Panc1 (cell line): Measurements from ENCODE around the gene CFAP53. TPM values are rescaled to one million over a fixed set of nuclear protein-coding genes. Genes with fewer than 3 reads are reported as not detected.
A peak's percentile ranks its signal among the peaks of the same experiment; 100 is the strongest.

Experiments used
- ATAC-seq: fragments of 200-7000 bp; cut with Tn5 transposase; 2 replicates; pipeline ENCODE4 v1.9.1; 2020; ENCODE audit warnings: mild to moderate bottlenecking, moderate library complexity
- BruUV-seq: library from RNA; stranded (reverse); fragments of 400-500 nt; replicated peaks from 2 replicates; lab custom pipeline; 2021; lab: Mats Ljungman, UMichigan
- CTCF ChIA-PET: fragments of 300-600 bp; sonication (Branson Sonifier 250); formaldehyde crosslinking; loops from one replicate; lab custom pipeline; 2022; ENCODE audit warnings: antibody characterized with exemption; lab: Charles Lee
- POLR2A ChIA-PET: fragments of 300-600 bp; sonication (Branson Sonifier 250); formaldehyde crosslinking; loops from one replicate; lab custom pipeline; 2022; ENCODE audit warnings: antibody characterized with exemption; lab: Charles Lee
- DNase-seq: peaks from one replicate; pipeline ENCODE4 v3.0.0-alpha.2; 2010; ENCODE audit warnings: low read depth, low spot score
- H3K27ac ChIP-seq: 2 replicates; pipeline ENCODE4 v1.5.1; 2011; ENCODE audit warnings: mild to moderate bottlenecking, low read length, inconsistent platforms
- H3K27me3 ChIP-seq: fragments of 200-500 bp; sonication (Bioruptor generic); 2 replicates; pipeline ENCODE4 v1.6.0; 2014; ENCODE audit warnings: low read length, inconsistent platforms; ENCODE audit not compliant: control insufficient read depth, insufficient read depth
- H3K36me3 ChIP-seq: fragments of 200-500 bp; sonication (Bioruptor generic); 2 replicates; pipeline ENCODE4 v1.5.1; 2014; ENCODE audit warnings: inconsistent platforms, mild to moderate bottlenecking, low read length, moderate library complexity; ENCODE audit not compliant: control insufficient read depth, insufficient read depth
- H3K4me1 ChIP-seq: 2 replicates; pipeline ENCODE4 v1.5.1; 2011; ENCODE audit warnings: inconsistent platforms, mild to moderate bottlenecking, low read length, moderate library complexity; ENCODE audit not compliant: control insufficient read depth, insufficient read depth
- H3K4me3 ChIP-seq, 2 experiments: 2 replicates each; pipeline ENCODE4 v1.5.1; 2011 to 2012; ENCODE audit warnings: low read depth in 2 of 2, low read length in 2 of 2, mild to moderate bottlenecking in 2 of 2, inconsistent platforms in 1 of 2, moderate library complexity in 1 of 2
- H3K9me3 ChIP-seq: fragments of 200-500 bp; sonication (Bioruptor generic); 2 replicates; pipeline ENCODE4 v1.5.1; 2014; ENCODE audit warnings: low read depth, mild to moderate bottlenecking, inconsistent platforms, low read length, moderate library complexity; ENCODE audit not compliant: control insufficient read depth, insufficient read depth
- CTCF ChIP-seq: fragments of 450-650 bp; IDR thresholded peaks from 2 replicates; pipeline ENCODE4 v1.5.1; 2017; ENCODE audit warnings: mild to moderate bottlenecking
- POLR2AphosphoS5 ChIP-seq: IDR thresholded peaks from 2 replicates; pipeline ENCODE4 v1.6.1; 2012; ENCODE audit warnings: mild to moderate bottlenecking, low read depth, low read length, moderate library complexity
- REST ChIP-seq, 2 experiments: IDR thresholded peaks; 2 replicates each; pipeline ENCODE4 v1.6.1; 2011 to 2012; ENCODE audit warnings: low read depth in 2 of 2, control low read depth in 1 of 2, low read length in 1 of 2, mild to moderate bottlenecking in 1 of 2, moderate library complexity in 1 of 2; ENCODE audit not compliant: insufficient read depth in 1 of 2
- SIN3A ChIP-seq: IDR thresholded peaks from 2 replicates; pipeline ENCODE4 v1.6.1; 2012; ENCODE audit warnings: low read depth, mild to moderate bottlenecking, low read length, moderate library complexity, borderline replicate concordance; ENCODE audit not compliant: insufficient read depth
- TCF7L2 ChIP-seq: IDR thresholded peaks from 2 replicates; pipeline ENCODE4 v1.6.1; 2011; ENCODE audit warnings: mild to moderate bottlenecking, low read depth, low read length, inconsistent platforms
- in situ Hi-C: cut with HindIII; loops from 2 replicates; pipeline ENCODE4 v1.10.0; 2016; ENCODE audit warnings: low sequenced_read_pairs, low pct_unique_long_range_greater_than_20kb
- intact Hi-C: fragments of 100-400 bp; cut with micrococcal nuclease; formaldehyde crosslinking; loops from one replicate; pipeline ENCODE4 v1.10.0; 2022; ENCODE audit not compliant: unreplicated experiment
- total RNA-seq: library from RNA; stranded (reverse); gene quantifications from one replicate; pipeline ENCODE4 v1.2.1, GENCODE V29; 2021; ENCODE audit not compliant: unreplicated experiment

Gene CFAP53
- total RNA-seq, 1 experiment from 2014 or later, result 0.23 TPM

- H3K9me3 ChIP-seq, result no peaks in the 10 kb centered on the region
- ChIA-PET POLR2A (no interaction called here), CTCF (no interaction called here)
- intact Hi-C loops (loop anchor here (10.0 kb wide), 1 partner anchor 74 kb away; no protein-coding TSS in a partner anchor), in situ Hi-C loops (no loop called here)
- no peak for TF ChIP-seq TCF7L2
- TF ChIP-seq SIN3A, result no peak
- TF ChIP-seq REST (IDR thresholded peaks at IDR 0.05; ENCODE audit: insufficient read depth in 1 of 2, low read depth in 2 of 2, low read length in 1 of 2), result no peak
- no peak for TF ChIP-seq POLR2AphosphoS5
- no peak for TF ChIP-seq CTCF
- H3K27me3 ChIP-seq, result no peaks in the 10 kb centered on the region
- peaks cover 7% of the 10 kb centered on the region for H3K36me3 ChIP-seq
- peak overlapping the region; percentile 94 for H3K27ac ChIP-seq
- H3K4me1 ChIP-seq, result peaks cover 8% of the 10 kb centered on the region
- no TSS peak for BruUV-seq
- no peak for ATAC-seq
- H3K4me3 ChIP-seq, result peak overlapping the region; percentile 88 to 98
- DNase-seq, result no peak
These were observed 14.5 kb upstream of the CFAP53 start for GRCh38 chr18:50280707-50281294.

- no peak overlapping the region for H3K27ac ChIP-seq
- 0 out of 4 replicates have a peak overlapping the region, but pooled peaks of 1 of the 2 experiments have one; percentile 88 for H3K4me3 ChIP-seq
- peaks cover 8% of the 10 kb centered on the region for H3K4me1 ChIP-seq
- no peaks in the 10 kb centered on the region for H3K9me3 ChIP-seq
- in situ Hi-C loops (no loop called here), intact Hi-C loops (loop anchor here (10.0 kb wide), 1 partner anchor 75 kb away; no protein-coding TSS in a partner anchor)
- ATAC-seq, result no peak
- ChIA-PET CTCF (no interaction called here), POLR2A (no interaction called here)
- DNase-seq, result no peak
- no peaks in the 10 kb centered on the region for H3K27me3 ChIP-seq
- TF ChIP-seq SIN3A, result no peak
- no peak for TF ChIP-seq REST (IDR thresholded peaks at IDR 0.05; ENCODE audit: insufficient read depth in 1 of 2, low read depth in 2 of 2, low read length in 1 of 2)
- no peak for TF ChIP-seq POLR2AphosphoS5
- TF ChIP-seq CTCF, result no peak
- TF ChIP-seq TCF7L2, result no peak
- H3K36me3 ChIP-seq, result peaks cover 7% of the 10 kb centered on the region
- BruUV-seq, result no TSS peak
These were observed 13.5 kb upstream of the CFAP53 start for GRCh38 chr18:50279752-50280151.
